ENCODE results near the gene SLC4A7.

GRCh38 chr3:27501759-27502158, 17.6 kb upstream of the SLC4A7 start:
- TF ChIP-seq CTCF (IDR thresholded peaks at IDR 0.05; ENCODE audit: low read depth, low read length, poor library complexity, severe bottlenecking), result no peak
- no peak for TF ChIP-seq EZH2phosphoT487 (IDR thresholded peaks at IDR 0.05; ENCODE audit: borderline replicate concordance, low read length)

Measured in DOHH2 (cell line).